Measurements from ENCODE around the gene FGD3. TPM values are rescaled to one million over a fixed set of nuclear protein-coding genes. Genes with fewer than 3 reads are reported as not detected.

FGD3 gene
- polyA plus RNA-seq, 1 donor, result 3.8 TPM

DNA sequence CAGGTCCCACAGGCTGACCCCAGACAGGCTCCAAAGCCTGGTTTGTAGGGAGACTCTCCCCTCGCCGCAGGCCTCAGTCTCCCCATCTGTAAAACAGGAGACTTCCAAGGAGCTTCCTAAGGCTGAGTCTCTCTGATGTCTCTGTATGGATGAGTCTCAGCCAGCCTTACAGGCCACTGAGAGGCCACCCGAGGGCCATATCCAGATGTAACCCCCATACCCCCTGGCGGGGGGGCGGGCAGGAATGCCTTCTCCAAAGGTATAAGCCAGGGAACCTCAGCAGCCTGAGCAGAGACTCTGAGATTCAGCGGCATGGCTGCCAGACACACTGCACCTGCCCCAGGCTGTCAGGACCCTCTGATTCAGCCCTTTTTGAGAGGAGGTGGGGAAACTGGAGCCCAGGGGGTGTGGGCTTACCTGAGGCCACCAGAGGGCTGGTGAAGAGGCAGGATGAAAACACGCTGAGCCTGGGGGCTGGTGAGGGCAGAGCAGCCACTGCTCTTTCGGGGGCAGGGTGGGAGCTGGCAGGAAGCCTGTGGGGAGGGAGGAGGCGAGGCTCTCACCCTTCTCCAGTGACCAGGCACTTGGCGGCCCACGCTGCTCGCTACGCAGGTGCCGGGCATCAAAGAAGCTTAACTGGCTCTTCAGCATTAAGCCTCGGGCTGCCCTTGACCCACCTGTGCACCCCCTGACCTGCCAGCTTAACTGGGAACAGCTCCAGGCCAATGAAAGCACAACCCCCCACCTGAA is 105.6 kb downstream of the FGD3 start:
- no peak for DNase-seq (ENCODE audit: low read depth)

- DNase-seq (ENCODE audit: low read depth), result no peak
These were observed 106.5 kb downstream of the FGD3 start for GRCh38 chr9:93053781-93054331.

- no peak for DNase-seq (ENCODE audit: low read depth)
These were observed 107.7 kb downstream of the FGD3 start for GRCh38 chr9:93054758-93055704.

- DNase-seq (ENCODE audit: low read depth), result no peak
These were observed 109.8 kb downstream of the FGD3 start for GRCh38 chr9:93057042-93057702.

GRCh38 chr9:93057703-93058354 is 110.5 kb downstream of the FGD3 start:
- DNase-seq (ENCODE audit: low read depth), result no peak

DNA sequence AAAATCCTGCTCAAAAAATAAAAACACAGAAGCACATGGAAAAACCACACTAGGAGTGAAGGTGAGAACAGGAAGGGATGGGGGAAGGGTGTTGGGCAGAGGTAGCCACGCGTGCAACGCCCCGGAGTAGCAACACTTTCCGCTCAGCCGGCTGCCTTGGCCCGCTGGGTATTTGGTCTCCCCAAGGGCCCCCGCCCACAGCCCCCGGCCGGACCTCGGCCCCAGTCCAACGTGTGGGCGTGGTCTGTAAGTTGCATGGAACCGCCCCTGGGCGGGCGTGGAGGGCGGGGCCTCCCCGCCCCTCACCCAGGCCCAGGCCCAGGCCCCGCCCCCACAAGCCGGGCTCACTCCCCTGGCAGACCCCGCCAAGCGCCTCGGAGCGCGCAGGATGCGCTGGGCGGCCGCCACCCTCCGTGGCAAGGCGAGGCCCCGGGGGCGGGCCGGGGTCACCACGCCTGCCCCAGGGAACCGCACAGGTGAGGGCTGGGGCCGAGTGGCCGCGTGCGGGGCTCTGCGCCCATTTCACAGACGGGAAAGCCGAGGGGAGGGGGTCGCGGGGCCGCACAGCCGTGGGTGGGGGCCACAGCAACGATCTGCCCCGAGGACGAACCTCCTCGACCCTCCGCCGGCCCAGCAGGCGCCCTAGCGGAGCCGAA is 111.2 kb downstream of the FGD3 start, which contains the start of gene SUSD3:
TSS of gene SUSD3 (plus strand) at position 347 of the 656 bp plus-strand sequence. CDS start at position 389, 42 bp downstream.
- DNase-seq (ENCODE audit: low read depth), result no peak

GRCh38 chr9:93059011-93059714 is 111.8 kb downstream of the FGD3 start:
- no peak for DNase-seq (ENCODE audit: low read depth)

GRCh38 chr9:93059715-93060578 is 112.6 kb downstream of the FGD3 start:
- no peak for DNase-seq (ENCODE audit: low read depth)

DNA sequence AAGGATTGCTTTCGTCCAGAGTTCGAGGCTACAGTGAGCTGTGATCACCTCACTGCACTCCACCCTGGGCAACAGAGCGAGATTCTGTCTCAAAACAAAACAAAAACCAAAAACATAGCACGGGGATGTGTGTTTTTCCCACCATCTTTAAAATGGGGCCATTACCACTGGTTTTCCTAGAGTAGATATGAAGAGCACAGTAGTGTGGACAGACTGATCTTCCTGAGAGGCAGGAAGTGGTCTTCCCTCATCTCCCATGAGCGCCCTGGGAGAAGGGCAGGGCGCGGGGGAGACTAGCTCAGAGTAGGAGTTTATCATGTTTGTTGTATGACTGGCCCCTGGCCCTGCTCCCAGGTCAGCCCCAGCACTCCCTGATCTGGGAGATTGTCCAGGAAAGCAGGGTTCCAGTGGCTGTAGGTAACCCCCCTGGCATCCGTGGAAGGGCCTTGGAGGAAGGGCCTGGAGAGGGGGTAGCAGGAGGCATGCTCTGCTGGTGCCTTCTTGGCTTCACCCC is 113.5 kb downstream of the FGD3 start:
- no peak for DNase-seq (ENCODE audit: low read depth)

- no peak for DNase-seq (ENCODE audit: low read depth)
These were observed 114.0 kb downstream of the FGD3 start for GRCh38 chr9:93061260-93061751.

GRCh38 chr9:93061791-93062763 is 114.8 kb downstream of the FGD3 start:
- DNase-seq (ENCODE audit: low read depth), result no peak

DNA sequence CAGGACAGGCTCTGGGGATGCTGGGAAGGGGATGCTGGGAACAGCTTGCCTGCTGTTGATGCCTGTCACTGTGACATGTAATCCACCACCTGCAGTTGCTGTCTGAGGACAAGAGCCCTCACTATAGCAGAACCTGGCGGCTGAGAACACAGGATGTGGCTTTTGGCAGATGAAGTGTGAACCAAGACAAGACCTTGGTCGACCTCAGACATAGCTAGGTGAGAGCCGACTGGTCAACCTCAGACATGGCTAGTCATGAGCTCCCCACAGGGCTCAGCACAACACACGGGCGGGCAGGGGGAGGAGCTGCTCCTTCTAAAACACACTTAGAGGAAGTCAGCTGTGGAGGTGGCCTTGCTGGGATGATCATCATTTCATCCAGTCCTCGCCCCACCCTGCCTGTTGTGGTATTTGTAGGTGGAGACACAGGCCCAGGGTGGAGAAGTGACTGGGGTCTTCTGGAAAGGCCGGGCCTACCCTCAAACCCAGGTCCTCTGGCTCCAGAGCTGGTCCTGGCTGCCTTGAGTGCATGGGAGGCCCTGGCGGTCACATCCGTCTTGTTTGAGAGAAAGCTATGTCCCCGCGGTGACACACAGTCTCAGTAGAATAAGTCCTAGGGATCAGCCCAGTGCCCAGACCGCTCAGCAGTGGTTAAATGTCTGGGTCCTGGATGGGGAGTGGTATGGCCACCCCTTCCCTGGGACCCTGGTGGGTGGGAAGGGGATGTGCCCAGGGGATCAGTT is 117.2 kb downstream of the FGD3 start:
- DNase-seq (ENCODE audit: low read depth), result no peak

DNA sequence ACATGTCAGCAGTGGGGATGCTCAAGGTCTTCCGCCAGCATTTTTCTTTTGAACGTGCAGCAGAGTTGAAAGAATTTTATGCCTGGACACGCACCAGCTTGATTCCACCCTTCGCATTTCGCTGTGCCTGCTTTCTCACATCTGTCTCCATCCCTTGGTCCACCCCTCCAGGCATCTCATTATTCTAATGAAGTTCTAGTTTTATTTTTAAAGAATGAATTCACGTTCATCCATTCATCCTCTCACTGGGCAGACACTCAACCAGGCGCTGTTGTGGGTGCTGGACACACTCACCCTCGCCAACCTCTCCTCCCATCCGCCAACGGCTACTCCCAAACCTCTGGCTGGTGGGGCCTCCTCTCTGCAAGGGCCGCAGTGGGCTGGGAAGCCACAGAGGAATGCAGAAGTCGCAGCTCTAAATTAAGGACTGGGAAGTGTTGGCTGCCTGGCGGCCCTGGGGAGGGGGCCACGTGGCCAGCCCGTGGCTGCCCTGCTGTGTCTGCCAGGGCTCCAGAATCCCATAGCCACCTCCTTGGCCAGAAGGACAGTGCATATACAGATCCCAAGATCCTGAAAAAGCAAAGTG is 117.9 kb downstream of the FGD3 start:
- DNase-seq (ENCODE audit: low read depth), result no peak

GRCh38 chr9:93066978-93067603 is 119.8 kb downstream of the FGD3 start:
- DNase-seq (ENCODE audit: low read depth), result no peak

DNA sequence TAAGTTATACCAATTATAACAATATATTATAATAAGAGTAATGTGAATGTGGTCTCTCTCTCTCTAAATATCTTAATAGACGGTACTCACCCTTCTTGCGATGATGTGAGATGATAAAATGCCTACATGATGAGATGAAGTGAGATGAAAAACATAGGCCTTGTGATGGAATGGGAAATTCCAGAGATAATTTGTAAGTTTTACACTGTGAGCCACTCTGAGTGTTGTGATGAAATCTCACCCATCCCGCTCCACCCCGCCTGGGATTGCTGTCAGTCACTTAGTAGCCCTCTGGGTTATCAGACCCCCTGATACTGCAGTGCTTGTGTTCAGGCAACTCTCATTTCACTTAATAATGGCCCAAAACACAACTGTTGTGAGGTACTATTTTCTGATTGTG is 121.6 kb downstream of the FGD3 start:
- no peak for DNase-seq (ENCODE audit: low read depth)

DNA sequence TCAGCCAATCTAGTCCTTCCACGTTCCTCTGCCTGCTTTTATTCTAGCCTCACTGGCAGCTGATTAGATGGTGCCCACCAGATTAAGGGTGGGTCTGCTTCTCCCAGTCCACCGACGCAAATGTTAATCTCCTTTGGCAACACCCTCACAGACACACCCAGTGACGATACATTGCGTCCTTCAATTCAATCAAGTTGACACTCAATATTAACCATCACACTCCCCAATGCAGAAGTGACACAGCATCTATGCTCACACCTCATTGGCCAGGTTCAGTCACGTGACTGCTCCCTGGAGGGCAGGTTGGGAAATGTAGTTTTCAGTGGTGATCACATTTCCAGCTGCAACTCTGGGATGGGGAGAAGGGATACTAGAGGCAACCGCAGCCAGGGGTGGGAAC is 124.1 kb downstream of the FGD3 start:
- no peak for DNase-seq (ENCODE audit: low read depth)

Data from forelimb muscle (tissue), 1 donor.